Measurements from ENCODE around the gene JUN.

GRCh38 chr1:58745117-58745516, 38.7 kb downstream of the JUN start:
- TF ChIP-seq CTCF (IDR thresholded peaks at IDR 0.05; ENCODE audit: insufficient read depth, low read length, poor library complexity, severe bottlenecking) (no peak), EZH2phosphoT487 (conservative IDR thresholded peaks at IDR 0.05; ENCODE audit: low read length) (no peak)

Measured in SU-DHL-6 (cell line).